ENCODE measurements around the gene SCAMP2. TPM values are rescaled to one million over a fixed set of nuclear protein-coding genes. Genes with fewer than 3 reads are reported as not detected.
A peak's percentile ranks its signal among the peaks of the same experiment; 100 is the strongest.

The SCAMP2 gene
- total RNA-seq, 2 donors from 2014 or later = 62.1 to 84.5 TPM

GRCh38 chr15:74893627-74894026 lies 20.5 kb upstream of the SCAMP2 start:
- no peaks in the 10 kb centered on the region for H3K9me3 ChIP-seq
- ATAC-seq (ENCODE audit: insufficient number of reproducible peaks, low FRiP score, low read depth) (no peak), DNase-seq (ENCODE audit: low spot score) (no peak)
- H3K27ac ChIP-seq = no peak overlapping the region
- H3K27me3 ChIP-seq (replicated peaks; ENCODE audit: insufficient read depth) = no peaks in the 10 kb centered on the region
- no peak overlapping the region for H3K4me3 ChIP-seq
- peaks cover 6% of the 10 kb centered on the region for H3K36me3 ChIP-seq
- peaks cover 12 to 18% of the 10 kb centered on the region in 2 donors for H3K4me1 ChIP-seq (ENCODE audit: control insufficient read depth in 1 of 2, low read depth in 2 of 2)
- no peak for TF ChIP-seq CTCF (IDR thresholded peaks at IDR 0.05)

GRCh38 chr15:74892931-74893330 lies 19.8 kb upstream of the SCAMP2 start:
- H3K9me3 ChIP-seq = no peaks in the 10 kb centered on the region
- peaks cover 6% of the 10 kb centered on the region for H3K36me3 ChIP-seq
- TF ChIP-seq CTCF (IDR thresholded peaks at IDR 0.05) = no peak
- no peak overlapping the region for H3K4me3 ChIP-seq
- H3K27me3 ChIP-seq (replicated peaks; ENCODE audit: insufficient read depth) = no peaks in the 10 kb centered on the region
- DNase-seq (ENCODE audit: low spot score) = no peak
- peaks cover 12 to 18% of the 10 kb centered on the region in 2 donors for H3K4me1 ChIP-seq (ENCODE audit: control insufficient read depth in 1 of 2, low read depth in 2 of 2)
- ATAC-seq (ENCODE audit: insufficient number of reproducible peaks, low FRiP score, low read depth) = no peak
- no peak overlapping the region for H3K27ac ChIP-seq

GRCh38 chr15:74892313-74892712 lies 19.1 kb upstream of the SCAMP2 start:
- Histone ChIP-seq H3K4me1 (ENCODE audit: control insufficient read depth in 1 of 2, low read depth in 2 of 2) (peaks cover 12 to 18% of the 10 kb centered on the region in 2 donors), H3K27me3 (replicated peaks; ENCODE audit: insufficient read depth) (no peaks in the 10 kb centered on the region), H3K27ac (no peak overlapping the region), H3K4me3 (no peak overlapping the region), H3K36me3 (peaks cover 6% of the 10 kb centered on the region), H3K9me3 (no peaks in the 10 kb centered on the region)
- DNase-seq (ENCODE audit: low spot score) (no peak), ATAC-seq (ENCODE audit: insufficient number of reproducible peaks, low FRiP score, low read depth) (no peak)
- no peak for TF ChIP-seq CTCF (IDR thresholded peaks at IDR 0.05)

DNA sequence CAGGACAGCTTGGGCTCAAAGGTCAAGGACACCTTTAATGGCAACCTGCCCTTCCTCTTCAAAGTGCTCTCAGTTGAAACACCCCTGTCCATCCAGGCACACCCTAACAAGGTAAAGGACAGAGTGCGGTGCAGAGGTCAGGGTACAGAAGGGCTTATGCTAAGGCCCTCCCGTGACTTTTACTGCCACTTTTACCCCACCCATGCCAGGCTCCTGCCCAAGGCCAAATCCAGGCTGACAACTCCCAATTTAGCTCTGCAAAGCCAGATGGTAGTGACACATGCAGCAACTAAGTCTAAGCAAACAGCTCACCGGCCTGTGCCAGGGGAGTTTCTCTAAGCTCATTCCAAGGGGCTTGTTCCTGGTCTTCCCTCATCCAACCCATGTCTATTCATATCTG lies 18.3 kb upstream of the SCAMP2 start:
- H3K9me3 ChIP-seq = no peaks in the 10 kb centered on the region
- H3K27ac ChIP-seq = no peak overlapping the region
- no peak for TF ChIP-seq CTCF (IDR thresholded peaks at IDR 0.05)
- no peak for DNase-seq (ENCODE audit: low spot score)
- peaks cover 6% of the 10 kb centered on the region for H3K36me3 ChIP-seq
- no peaks in the 10 kb centered on the region for H3K27me3 ChIP-seq (replicated peaks; ENCODE audit: insufficient read depth)
- H3K4me3 ChIP-seq = no peak overlapping the region
- no peak for ATAC-seq (ENCODE audit: insufficient number of reproducible peaks, low FRiP score, low read depth)
- peaks cover 12 to 18% of the 10 kb centered on the region in 2 donors for H3K4me1 ChIP-seq (ENCODE audit: control insufficient read depth in 1 of 2, low read depth in 2 of 2)

DNA sequence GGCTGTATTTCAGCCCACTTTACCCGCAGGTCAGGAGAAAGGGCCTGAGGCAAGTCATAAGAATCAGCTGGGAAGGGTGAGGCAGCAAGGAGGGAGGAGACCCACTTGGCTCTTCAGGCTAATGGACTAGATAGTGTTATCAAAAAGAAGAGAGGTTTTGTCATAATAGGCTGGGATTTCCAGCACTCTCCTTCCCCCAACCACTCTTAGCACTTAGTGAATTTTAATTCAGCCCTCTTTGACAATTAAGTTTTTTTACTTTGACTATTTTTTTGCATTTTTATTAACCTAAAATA lies 17.4 kb upstream of the SCAMP2 start:
- peak overlapping the region; percentile 57 to 71 for H3K27ac ChIP-seq
- no peaks in the 10 kb centered on the region for H3K9me3 ChIP-seq
- H3K36me3 ChIP-seq = peaks cover 6% of the 10 kb centered on the region
- DNase-seq (ENCODE audit: low spot score) = no peak
- H3K4me1 ChIP-seq (ENCODE audit: control insufficient read depth in 1 of 2, low read depth in 2 of 2) = peaks cover 12 to 18% of the 10 kb centered on the region in 2 donors
- no peak for ATAC-seq (ENCODE audit: insufficient number of reproducible peaks, low FRiP score, low read depth)
- H3K27me3 ChIP-seq (replicated peaks; ENCODE audit: insufficient read depth) = no peaks in the 10 kb centered on the region
- peak overlapping the region; percentile 92 for H3K4me3 ChIP-seq
- no peak for TF ChIP-seq CTCF (IDR thresholded peaks at IDR 0.05)
